M059J (cell line): ENCODE measurements around the gene WDR48. TPM values are rescaled to one million over a fixed set of nuclear protein-coding genes. Genes with fewer than 3 reads are reported as not detected.
A peak's percentile ranks its signal among the peaks of the same experiment; 100 is the strongest.
"Not testable (repeated sequence)": the region's sequence is repeated elsewhere in the genome, so short reads cannot be mapped to it uniquely, and the experiment has no call there.

Source experiments
- DNase-seq: peaks from one replicate; pipeline ENCODE4 v3.0.0-alpha.2; 2012; ENCODE audit warnings: low read depth
- total RNA-seq: library from RNA; depleted of rRNA; stranded (reverse); fragments of >200 nt; shearing (Covaris generic); gene quantifications from 2 replicates; pipeline ENCODE4 v1.2.3, GENCODE V29; 2014; rRNA removed

The WDR48 gene
- 11.4 and 20.0 TPM in 2 replicates for total RNA-seq

DNA sequence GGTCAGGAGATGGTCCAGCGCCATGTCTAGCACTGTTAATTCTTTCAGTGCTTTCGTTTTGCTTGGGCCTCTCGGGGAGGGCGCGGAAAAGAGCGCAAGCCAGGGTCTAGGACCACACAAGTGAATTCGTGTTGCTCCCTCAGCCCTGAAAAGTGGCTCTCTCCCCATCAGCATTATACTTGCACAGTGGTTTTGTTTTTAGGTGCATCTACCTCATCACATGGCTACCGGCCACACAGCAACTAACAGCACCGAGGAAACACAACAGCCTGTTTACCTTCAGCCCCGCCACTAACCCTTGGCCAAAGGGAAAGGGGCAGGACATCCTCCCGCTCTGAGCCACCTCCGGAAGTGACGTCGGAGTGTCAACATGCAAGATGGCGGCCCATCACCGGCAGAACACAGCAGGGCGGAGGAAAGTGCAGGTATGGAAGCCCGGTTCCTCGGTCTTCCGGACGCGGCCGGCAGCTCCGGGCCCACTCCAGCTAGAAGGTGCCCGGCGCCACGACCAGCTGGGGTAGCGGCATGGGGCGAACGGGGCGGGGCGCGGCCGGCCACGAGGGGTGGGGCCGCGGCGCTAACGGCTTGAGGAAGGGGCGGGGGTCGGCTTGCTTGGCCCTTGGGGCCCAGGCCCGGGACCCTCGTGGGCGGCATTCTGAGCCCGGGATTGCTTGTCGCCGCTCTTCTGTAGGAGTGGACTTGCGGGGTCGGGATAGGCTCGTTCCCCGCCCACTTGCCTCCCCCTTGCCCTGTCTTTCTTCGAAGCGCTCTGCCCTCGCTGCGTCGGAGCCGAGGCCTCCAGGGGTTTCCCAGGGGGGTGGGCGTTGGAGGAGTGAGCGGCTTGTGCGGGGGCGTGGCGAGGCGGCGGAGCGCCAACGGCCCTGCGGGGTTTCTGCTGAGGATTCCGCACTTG, at the start of gene WDR48, which contains the start of gene SCN11A:
WDR48 (plus strand) TSS at position 368 of the 913 bp plus-strand sequence; CDS start at position 378, 10 bp downstream.
SCN11A (minus strand) TSS at position 296 of the 913 bp plus-strand sequence. CDS start 101,582 bp downstream, outside the sequence.
- DNase-seq = peak; percentile 87

DNA sequence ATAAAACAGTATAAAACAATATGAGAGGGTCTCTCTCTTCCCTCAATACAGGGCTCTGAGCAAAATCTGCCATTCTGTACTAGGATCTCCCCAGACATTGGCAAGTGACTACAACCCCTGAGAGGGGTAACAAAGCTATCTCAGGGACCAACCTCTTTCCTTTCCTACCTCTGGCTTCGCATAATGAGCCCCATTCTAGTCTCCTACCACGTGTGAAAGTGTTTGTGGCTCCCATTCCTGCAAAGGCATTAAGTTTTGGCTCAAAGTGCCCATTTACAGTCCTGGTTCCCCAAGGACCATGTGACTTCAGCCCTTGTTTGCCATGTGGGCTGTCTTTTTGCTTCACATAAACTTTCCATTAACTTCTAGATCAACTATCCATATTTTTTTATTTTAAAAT, 46.5 kb upstream of the WDR48 start:
- no peak for DNase-seq

DNA sequence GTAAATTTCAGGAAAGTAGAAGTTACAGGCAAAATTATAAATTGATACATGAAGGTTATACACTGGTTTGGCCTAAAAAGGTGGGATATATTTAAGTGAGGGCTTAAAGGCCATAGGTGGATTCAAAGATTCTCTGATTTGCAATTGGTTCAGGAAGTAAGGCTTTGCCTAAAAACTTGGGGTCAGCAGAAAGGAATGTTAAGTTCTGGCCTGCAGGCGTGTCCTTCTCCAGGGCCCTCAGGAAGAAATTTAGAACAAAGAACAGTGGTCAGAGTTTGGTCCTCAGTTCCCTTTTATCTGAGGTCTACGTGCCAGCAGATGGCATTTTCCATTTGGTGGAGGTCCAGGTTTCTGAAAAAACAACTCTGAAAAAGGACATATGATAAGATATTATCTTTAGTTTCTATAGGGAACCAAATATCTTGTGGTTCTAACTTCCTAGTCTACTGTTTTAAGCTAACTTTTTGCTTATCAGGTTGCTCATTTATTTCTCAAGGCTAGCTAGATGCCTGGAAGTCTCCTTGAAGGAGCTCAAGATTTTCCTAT, 40.6 kb upstream of the WDR48 start:
- DNase-seq = no peak

DNA sequence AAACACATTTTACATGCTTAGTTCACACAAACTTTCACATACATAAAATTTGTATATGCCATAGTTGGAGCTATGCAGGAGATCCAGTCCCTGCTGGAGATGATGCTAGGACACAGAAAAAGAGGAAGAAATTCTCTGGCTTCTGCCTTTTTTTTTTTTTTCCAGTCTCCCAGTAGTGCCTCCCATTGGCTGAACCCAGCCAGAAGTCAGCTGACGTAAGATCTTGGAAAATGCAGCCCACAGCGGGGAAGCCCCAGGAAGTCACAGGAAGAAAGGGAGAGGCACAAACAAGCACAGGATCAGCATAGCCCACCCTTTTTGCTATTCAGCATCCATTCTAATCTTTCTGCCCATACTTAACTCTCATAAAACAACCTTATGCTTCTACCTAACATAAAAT, 38.5 kb upstream of the WDR48 start:
- DNase-seq = no peak

DNA sequence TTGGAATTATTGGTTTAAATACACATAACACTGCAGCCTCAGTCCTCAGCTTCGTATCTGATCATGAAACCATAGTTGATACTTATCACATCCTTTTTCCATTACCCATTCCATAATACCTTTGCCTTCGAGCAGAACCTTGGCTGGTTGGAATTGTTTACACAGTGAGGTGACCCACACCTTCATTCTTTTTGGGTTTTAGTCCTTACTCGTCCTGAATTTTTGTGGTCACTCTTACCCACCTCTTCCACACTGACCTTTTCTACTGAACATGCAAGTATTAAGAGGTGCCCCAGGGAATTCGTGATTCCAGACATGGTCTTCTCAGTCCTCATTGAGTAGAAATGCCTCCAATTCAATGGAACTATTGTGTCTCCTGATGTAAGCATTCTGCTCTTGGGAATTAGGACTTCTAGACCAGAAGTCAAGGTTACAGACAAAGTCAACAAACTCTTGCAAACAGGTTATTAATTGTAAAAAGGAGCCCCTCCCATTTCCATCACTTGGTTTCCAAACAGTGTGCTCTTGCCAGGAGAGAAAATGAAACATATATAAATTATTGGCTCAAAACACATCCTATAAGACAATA, 37.8 kb upstream of the WDR48 start:
- no peak for DNase-seq

DNA sequence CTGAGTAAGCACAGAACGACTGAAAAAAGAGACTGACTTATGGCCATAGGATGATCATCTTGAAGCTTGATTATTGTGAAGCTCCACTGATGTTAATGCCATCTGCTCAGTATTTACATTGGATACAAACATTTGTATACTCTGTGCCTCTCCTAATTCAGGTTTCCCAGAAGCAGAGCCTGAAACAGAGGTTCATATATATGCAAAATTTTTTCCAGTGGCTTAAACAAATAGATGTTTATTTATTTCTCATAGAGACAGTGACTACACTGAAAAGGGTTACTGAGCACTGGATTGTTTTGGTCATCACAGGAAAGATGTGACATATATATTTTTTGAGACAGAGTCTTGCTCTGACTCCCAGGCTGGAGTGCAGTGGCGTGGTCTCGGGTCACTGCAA, 36.4 kb upstream of the WDR48 start:
- no peak for DNase-seq

DNA sequence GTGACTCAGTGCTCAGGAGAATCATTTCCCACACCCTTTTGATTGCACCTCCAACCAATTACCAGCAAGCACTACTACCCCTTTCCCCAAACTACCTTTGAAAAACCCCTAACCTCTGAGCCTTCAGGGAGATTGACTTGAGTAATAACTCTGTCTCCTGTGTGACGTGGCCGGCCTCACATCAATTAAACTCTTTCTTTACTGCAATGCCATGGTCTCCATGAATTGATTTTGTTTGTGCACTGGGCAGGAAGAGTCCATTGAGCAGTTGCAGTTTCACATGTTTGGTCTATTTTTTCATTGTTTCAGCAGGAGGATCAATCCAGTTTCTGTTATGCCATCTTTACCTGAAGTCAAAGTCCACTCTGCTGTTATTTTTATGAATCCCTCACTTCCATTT, 32.5 kb upstream of the WDR48 start:
- no peak for DNase-seq

DNA sequence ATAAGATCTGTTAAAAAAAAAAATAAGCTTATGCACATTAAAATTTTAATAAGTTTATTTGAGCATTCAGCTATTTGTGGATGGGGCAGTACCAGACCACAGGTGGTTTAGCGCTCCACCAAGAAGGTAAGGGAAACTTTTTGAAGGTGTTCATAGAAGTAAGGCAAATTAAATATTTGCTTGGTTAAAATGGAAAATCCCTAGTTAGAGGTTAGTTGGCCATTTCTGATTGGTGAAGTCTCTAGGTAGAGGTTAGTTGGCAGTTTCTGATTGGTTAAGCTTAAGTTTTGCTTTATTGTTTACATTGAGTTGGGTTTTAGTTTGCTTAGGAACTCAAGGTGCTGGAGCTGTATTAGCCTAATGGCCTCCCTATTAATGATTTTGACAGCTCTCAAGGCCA, 30.8 kb upstream of the WDR48 start:
- no peak for DNase-seq

DNA sequence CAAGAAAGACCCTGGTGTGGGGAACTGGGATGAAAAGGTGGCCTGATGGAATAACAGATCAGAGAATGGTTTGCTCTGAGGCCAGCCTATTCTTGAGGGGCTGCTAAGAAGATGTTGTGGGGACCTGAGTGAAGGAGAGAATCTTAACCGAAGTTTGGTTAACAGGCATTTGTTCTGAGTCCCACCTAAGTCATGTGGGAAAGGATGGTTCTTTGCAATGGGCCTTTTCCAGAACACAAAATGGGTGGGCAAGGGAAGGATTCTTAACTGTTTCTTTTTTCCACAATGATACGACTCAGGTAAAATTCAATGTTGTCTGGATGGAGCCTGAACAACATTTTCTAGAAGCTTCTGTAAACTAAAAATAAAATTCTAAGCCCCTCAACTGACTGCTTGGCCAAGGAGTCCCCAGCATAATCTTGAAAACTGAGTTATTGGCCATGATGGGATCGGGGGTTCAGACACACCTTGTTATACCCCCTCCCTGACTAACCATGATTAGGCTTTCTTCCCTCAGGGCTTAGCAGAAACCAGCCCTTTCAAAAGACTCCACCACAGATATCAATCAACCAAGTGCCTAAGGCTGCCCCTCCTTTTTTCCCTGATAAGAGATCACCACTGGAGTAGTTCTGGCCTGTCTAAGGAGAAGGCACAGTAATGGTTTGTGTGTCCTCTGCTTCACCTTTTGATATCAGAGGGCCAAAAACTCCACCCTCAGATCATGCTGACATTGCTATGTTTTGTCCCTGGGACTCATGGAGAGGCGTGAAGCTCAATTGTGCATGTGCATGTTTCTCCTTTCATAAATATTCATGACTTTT, 30.1 kb upstream of the WDR48 start:
- no peak for DNase-seq

DNA sequence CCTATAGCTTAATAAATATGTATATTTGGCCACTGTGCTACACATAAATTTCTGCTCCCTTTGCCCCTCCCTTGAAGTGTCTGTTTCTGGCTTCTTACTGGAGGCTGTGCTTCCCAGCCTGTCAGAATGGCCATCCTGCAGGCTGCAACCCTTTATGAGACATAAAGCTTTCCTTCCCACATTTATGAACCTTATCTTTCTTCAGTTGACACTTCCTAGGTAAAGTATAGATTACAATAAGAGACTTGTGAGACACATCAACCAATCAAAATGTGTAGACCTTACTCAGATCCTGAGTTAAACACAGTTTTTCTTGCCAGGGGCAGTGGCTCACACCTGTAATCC, 29.6 kb upstream of the WDR48 start:
- no peak for DNase-seq

DNA sequence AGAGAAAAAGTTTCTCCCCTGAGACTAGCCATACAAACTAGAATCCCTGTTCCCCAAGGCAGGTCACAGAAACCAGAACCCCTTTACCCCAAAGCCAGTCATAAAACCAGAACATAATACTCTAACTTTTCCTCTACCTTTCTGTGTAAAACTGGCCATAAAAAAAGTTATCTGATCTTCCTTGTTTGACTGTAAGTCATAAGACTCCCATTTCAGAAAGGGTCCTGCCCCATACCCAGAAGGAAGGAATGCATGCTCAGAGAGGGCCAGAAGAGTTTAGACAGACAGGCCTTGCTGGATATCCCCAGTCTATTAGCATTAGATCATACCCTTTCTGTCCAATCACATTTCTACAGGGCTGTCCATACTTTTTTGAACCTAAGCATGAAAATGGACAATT, 27.3 kb upstream of the WDR48 start:
- DNase-seq = no peak

DNA sequence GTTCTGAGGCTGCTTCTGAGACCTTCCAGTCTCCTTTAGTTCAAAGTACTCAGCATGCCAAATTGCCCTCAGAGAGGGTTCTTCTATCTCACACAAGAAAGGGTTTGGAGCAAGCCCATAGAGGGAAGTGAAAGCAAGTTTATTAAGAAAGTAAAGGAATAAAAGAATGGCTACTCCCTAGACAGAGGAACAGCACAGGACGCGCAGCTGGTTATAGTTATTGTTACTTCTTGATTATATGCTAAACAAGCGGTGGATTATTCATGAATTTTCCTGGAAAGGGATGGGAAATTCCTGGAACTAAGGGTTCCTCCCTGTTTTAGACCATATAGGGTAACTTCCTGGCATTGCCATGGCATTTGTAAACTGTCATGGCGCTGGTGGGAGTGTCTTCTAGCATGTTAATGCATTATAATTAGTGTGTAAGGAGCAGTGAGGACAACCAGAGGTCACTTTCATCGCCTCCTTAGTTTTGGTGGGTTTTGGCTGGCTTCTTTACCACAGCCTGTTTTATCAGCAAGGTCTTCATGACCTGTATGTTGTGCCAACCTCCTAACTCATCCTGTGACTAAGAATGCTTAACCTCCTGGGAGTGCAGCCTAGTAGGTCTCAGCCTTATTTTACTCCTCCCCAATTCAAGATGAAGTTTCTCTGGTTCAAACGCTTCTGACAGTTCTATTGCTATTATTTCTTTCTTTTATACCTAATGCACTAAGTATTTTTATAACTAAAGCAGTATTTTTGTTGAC, 26.4 kb upstream of the WDR48 start:
- DNase-seq = peak; percentile 9

DNA sequence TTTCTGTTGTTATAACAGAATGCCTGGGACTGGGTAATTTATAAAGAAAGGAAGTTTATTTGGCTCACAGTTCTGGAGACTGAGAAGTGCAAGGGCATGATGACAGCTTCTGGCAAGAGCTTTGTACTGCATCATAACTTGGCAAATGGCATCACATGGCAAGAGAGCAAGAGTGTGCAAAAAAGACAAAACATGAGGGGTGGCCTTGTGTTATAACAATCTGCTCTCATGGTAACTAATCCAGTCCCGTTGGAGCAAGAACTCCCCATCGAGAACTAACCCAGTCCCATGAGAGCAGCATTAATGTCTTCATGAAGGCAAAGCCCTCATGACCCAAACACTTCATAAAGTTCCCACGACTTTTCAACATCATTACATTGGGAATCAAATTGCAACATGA, 23.3 kb upstream of the WDR48 start:
- DNase-seq = no peak

DNA sequence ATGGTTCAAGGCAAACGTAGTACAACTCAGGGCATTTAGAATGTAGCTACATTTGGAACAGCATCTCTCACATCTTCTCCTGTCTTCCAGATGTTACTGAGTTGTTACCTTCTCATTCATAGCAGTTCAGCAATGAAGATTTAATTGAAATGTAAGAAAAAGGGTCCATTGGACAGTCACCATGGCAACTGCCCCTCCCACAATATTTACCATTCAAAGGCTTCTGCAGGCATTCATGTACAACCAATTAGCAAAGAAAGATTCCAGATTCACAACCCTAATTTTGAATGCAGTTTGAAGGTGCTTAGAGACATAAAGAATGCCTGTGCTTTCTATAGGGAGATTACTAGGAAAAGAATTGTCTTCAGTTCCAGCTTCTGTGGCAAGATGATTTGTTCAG, 22.3 kb upstream of the WDR48 start:
- DNase-seq = no peak

DNA sequence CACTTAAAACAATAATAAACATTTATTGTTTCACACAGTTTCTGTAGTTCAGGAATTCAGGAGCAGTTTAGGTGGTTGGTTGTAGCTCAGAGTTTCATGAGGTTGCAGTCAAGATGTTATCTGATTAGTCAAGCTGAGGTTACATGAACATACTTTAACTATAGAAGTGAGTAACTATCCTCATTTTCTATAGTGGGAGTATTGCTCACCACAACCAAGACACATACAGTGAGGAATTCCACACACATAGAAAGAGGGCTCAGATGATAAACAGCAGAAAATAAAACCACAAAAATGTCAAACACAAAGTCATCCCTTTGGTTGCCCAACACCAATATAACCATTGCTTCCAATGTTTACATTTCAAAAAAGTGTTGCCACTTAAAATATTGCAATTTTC, 13.7 kb upstream of the WDR48 start:
- DNase-seq = peak; percentile 68

DNA sequence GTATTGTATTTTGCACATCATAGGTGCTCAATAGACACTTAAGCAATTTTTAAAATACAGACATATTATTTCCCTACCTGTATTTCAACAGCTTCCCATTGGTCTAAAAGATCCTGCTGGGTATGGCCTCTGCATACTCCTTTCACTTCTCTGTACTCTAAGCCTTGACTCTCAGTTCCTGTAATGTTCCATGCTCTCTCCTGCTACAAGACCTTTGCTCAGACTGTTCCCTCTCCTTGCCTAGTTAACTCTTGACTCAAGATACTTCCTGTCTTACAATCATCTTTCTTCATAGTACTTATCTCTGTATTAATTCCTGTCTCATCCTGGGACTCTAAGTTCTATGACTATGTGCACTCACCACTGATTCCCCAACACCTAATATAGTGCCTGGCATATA, 1.8 kb upstream of the WDR48 start:
- DNase-seq = no peak

DNA sequence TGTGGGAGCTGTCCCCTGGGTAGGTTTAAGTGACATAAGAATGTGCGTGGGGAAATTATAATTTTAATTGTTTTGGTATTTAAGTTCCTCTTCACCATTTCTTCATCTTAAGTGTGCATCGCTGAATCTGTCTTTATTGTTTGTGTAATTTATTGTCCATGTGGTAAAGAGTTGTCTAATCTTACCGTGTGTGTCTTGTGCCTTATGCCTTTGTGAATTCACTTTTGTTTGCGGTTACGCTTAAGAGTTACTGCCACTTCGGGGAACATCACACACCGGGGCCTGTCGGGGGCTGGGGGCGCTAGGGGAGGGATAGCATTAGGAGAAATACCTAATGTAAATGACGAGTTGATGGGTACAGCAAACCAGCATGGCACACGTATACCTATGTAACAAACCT, 767 bp downstream of the WDR48 start:
- DNase-seq = no peak

DNA sequence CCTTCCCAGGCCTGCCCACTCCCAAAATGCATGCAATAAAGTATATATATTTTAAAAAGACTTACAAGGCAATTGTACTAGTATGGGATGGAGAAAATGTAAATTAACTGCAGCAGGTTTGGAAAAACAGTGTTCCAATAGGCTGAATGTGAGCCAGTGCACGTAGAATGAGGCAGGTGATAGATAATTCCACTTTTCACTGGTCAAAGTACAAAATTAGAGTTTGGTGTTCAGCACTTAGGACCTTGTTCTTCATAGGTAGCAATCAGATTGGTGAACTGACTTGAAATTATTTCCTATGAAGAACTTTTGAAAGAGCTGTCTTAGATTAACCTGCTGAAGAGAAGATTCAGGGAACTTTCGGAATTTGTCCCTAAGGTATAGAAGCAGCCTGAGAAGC, 1.9 kb downstream of the WDR48 start:
- no peak for DNase-seq

DNA sequence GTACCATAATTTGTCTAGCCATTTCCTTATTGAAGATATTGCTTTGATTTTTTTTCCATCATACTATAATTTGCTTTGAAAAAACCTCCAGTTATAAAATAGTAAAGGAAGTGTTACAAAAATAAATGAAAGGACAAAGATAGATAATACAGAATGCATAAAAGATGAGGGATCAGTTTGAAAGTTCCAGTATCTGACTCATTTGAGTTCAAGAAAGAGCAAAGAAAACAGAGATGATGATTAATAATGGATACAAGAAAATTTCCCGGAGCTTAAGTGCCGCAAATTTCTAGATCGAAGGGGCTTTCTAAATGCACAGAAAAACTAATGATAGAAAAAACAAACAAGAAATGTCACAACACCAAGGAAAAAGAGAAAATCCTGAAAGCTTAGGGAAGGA, 4.3 kb downstream of the WDR48 start:
- no peak for DNase-seq

DNA sequence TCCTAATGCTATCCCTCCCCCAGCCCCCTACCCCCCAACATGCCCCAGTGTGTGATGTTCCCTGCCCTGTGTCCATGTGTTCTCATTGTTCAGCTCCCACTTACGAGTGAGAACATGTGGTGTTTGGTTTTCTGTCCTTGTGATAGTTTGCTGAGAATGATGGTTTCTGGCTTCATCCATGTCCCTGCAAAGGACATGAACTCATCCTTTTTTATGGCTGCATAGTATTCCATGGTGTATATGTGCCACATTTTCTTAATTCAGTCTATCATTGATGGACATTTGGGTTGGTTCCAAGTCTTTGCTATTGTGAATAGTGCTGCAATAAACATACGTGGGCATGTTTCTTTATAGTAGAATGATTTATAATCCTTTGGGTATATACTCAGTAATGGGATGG, 9.4 kb downstream of the WDR48 start:
- not testable (repeated sequence) for DNase-seq

DNA sequence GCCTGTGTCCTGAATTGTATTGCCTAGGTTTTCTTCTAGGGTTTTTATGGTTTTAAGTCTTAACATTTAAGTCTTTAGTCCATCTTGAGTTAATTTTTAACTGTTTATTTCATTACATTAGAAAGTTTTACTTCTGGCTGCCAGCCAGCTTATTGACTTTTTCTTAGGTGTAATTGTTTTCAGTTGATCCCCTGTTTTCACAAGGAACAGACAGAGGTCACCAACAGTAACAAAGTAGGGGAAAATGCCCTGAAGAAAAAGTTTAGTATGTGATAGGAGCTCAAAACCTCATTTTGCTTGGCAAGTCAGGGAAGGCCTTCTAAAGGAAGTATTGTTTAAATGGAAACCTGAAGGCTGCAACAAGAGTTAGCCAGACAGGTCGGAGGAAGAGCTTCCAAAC, 10.4 kb downstream of the WDR48 start:
- DNase-seq = no peak
